ENCODE data around the gene HCRTR1.

GRCh38 chr1:31586376-31587327 lies 30.8 kb upstream of the HCRTR1 start:
- no peak for TF ChIP-seq POLR2A (IDR thresholded peaks at IDR 0.05)
- no peak for TF ChIP-seq CTCF (IDR thresholded peaks at IDR 0.05)

All from heart left ventricle (tissue), 13 donors.